HG03135 (cell line): ENCODE results near the gene FOS.
"Not testable (repeated sequence)": the region's sequence is repeated elsewhere in the genome, so short reads cannot be mapped to it uniquely, and the experiment has no call there.

ENCODE experiments used
- ATAC-seq: cut with Tn5 transposase; IDR thresholded peaks from one replicate; pipeline ENCODE4 v1.9.1; 2021; ENCODE audit warnings: mild to moderate bottlenecking, moderate library complexity; ENCODE audit not compliant: unreplicated experiment

The FOS gene

DNA sequence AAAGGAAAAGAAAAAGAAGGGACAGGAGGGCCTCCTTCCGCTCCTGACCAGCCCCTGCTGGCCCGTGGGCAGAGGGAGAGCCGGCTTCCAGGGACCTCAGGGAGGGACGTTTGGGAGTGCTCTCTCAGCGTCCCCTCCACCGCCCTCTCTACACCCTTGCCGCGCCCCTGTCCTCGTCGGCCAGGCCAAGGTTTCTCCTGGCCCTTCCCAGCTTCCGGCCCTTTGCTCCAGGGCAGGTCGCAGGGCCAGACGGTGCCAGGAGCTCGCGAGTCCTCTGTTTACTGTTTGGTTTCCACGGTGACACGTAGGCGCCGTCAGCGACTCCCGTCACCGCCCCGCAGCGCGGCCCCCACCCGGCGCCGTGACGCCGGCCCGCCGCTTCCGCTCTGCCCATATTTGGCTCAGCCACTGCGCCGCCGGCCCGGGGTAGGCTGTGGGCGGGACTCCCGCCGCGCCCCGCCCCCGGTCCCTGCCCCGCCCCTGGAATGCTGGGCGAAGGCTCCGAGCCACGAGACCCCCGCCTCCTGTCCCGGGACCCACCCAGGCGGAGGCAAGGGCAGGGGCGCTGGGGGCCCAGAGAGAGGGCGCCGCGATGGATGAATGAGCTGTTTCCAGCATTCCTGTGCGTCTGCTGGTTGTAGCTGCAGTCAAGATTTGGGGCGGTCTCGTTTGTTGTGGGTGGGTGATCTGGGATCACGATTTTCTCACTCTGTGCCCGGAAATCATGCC, 15.5 kb downstream of the FOS start:
- ATAC-seq, result peak; percentile 95

- ATAC-seq, result no peak
Measured at GRCh38 chr14:75294649-75295033, 16.0 kb downstream of the FOS start.

GRCh38 chr14:75295061-75295461, 16.4 kb downstream of the FOS start:
- ATAC-seq, result no peak

DNA sequence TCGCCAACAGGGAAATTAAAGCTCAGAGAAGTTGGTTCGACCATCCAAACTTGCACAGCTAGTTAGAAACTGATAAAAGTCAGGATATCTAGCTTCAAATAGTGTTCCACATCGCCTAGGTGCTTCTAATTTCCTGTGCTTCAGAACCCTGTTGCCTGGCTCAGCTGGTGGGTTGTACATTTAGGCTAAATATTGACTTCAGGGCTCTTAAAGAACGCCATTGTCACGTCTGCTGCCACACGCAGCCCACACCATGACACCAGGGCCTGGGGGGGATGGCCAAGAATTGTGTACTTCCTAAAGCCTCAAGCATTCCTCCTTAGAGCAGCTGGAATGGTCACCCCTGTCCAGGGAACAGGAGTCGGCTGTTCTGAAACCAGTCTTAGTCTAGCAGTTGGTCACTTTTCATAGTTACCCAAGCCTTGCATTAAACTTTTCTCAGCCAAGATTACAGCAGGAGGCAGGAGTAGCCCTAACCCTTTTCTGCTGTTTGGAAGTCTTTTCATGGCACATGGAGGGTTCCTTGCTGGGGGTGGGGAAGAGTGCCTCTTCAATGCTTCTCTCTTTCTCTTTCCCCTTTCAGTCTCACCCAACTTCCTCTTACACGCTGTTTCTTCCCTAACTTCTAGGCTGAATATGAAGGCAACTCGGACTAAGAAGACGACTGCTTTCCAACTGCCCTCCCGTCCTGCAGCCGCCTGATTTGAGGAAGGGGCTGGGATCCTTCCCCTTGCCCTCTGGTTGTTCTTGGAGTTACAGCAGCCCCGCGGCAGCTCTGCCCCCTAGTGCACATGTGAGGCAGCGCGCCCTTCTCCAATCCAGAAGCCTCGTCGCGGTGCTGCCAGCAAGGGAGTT, 17.1 kb downstream of the FOS start:
- no peak for ATAC-seq

DNA sequence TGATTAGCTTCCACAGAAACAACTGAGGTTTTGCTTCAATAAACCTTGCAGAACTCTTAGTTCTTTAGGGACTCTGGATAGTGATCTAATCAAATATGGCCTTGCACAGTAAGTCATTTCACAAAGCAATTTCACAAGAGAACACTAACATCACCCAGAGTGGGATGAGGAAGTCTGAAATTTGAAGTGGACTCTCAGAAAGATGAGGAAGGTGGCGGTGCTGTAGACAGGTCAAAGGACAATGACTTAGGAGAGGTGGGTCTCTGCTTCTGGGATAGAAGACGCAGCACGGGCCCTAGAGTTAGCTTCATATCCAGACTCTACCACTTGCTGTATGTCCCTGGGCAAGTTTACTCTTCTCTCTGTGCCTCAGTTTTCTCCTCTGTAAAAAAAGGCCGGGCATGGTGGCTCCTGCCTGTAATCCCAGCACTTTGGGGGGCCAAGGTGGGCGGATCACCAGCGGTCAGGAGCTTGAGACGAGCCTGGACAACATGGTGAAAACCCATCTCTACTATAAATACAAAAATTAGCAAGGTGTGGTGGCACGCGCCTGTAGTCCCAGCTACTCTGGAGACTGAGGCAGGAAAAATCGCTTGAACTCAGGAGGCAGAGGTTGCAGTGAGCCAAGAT, 18.9 kb downstream of the FOS start:
- no peak for ATAC-seq

- no peak for ATAC-seq
Measured at GRCh38 chr14:75298187-75298965, 19.7 kb downstream of the FOS start.

DNA sequence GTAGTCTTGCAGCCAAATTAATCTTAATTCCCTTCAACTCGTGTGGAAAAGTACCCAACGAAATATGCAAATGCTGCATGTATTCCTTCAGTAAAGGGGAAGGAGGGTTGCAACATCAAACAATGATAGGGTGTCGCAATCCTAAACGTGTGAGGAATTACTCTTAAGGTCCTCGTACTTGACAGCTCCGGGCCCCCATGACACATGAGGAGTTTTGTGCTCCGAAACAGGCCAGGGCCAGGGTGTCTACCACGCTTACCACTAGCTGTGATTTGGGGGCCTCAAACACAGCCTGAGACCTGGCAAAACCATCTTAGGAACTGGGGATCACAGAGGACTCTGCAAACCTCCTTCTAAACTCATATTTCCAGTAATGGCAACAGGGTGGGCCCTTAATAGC, 20.4 kb downstream of the FOS start:
- no peak for ATAC-seq

DNA sequence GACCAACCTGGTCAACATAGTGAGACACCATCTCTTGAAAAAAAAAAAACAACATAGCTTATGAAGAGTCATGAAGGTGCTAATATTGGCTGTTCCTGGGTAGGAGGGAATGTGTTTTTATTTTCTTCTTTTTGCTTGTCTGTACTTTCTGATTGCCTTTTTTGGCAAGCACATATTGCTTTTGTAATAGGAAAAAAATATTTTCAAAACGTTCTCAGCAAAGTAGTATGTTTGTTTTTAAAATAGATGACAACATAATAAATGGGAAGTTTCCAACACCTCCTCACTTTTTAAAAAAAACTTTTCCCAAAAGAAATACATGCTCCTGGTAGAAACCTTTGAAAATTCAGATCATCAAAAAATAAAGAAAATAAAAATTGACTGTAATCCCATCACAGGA, 20.9 kb downstream of the FOS start:
- ATAC-seq, result no peak

GRCh38 chr14:75301666-75302325, 23.2 kb downstream of the FOS start:
- ATAC-seq, result no peak

- no peak for ATAC-seq
Measured at GRCh38 chr14:75303381-75303789, 24.8 kb downstream of the FOS start.

DNA sequence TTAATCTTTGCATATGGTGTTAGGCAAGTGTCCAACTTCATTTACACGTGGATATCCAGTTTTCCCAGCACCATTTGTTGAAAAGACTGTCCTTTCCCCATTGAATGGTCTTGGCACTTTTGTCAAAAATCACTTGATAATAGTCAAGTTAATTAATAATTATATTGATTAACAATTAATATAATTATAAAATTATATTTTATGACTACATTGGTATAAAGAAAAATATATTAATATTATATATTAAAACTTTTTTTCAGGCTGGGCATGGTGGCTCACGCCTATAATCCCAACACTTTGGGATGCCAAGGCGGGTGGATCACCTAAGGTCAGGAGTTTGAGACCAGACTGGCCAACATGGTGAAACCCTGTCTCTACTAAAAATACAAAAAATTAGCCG, 27.8 kb downstream of the FOS start:
- not testable (repeated sequence) for ATAC-seq

DNA sequence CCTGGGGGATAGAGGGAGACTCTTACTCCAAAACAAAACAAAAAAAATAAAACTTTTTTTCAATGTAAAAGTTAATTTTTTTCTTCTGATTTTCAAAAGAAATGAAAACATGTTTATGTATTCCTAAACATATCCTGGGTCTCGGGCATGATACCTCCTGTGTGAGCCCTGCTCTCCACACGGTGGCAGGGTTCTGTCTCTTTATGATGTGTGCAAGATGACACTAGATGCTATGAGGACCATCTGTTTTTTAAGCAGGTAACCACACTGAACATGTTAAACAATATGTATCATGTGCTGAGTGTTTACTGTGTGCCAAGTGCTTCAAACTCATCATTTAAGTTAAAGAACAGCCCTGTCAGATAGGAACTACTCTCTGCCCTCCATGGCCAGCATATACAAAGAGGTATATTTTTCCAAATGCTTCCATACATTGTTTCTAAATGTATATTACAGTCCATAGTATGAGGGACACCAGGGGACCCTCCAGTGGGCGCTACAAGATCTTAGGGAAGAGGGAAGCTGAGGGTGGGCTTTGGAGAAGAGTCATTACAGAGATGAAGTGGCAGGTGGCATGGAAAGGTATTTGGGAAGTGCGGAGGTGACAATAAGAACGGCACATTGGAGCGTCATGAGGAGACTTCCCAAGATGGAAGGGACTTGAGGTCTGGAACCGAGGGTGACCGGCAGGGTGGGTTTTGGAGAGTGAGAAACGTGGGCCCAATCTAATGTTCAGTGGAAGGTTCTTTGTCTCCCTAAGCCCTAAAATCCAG, 28.5 kb downstream of the FOS start:
- no peak for ATAC-seq

DNA sequence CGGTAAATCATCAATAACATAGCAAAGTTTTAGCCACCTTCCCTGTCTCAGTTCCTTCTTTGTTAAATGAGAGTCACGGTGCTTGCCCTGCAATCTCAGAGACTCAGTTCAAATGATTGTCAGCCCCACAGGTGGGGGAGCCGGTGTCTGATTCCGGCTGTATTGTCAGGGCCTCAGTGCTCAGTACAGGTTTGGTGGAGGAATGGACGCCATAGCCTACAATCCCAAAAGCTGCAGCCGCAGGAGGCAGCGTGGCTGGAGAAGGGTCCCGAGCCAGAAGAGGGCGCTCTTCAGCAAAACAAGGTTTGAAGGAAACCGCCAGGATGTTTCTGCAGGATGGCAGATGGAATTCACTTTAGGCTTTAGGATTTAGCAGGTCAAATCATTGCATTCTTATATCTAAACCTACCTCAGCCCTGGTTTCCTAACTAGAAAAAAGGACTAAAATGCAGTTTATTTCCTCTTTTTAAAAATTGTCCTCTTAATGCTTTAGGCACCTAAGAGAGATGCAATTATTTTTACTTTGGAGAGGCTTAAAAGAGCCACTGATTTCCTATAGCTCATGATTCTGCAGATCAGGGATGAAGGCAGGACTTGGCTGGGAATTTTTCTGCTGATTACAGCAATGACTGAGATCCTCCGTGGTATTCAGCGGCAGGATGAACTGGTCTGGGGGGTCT, 29.2 kb downstream of the FOS start:
- no peak for ATAC-seq

DNA sequence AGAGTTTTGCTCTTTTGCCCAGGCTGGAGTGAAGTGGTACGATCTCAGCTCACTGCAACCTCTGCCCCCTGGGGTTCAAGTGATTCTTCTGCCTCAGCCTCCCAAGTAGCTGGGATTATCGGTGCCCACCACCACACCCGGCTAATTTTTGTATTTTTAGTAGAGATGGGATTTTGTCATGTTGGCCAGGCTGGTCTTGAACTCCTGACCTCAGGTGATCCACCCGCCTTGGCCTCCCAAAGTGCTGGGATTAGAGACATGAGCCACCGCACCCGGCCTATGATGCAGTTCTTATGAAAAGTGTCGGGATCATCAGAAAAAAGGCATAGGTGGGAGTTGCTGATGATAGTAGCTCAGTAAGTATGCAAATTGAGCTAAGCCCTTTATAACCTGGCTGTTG, 30.4 kb downstream of the FOS start:
- not testable (repeated sequence) for ATAC-seq

GRCh38 chr14:75309561-75309960, 30.9 kb downstream of the FOS start:
- not testable (repeated sequence) for ATAC-seq

DNA sequence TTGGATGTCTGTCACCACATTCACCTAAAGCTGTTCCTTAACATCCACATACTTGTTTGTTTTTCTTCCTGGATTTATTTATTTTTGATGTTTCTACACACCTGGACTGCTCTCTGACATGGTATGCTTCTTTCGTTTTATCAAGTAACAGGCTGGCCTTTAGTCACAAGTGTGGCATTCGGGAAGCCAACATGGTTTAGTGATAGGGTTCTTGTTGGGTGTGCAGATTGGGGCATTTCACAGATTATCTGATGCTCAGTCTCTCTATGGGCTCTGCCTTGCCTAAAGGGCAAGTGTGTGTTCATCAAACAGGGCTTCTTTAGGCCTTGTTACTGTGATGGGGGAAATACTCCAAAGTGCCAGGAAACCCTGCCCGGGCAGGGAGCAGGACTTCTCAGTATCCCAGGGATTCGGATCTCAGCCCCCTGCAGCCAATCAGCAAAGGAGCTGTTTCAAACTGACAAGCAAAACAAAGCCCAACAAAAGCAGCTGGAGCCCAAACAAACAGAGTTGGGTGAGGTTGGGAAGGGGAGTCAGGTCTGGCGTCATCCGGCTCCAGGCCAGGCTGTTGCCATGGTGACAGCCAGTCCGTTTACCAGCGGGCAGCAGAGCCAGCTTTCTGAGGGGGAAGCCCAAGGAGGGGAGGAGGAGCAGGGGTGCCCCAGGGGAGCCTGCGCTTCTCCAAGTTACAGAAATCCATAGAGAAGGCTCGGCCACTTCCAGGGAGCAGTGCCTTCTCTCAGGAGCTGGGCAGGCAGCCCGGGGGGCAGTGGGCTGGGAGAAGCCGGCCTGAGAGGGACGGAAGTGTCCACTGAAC, 31.9 kb downstream of the FOS start:
- no peak for ATAC-seq

- no peak for ATAC-seq
Measured at GRCh38 chr14:75311356-75311755, 32.7 kb downstream of the FOS start.

- no peak for ATAC-seq
Measured at GRCh38 chr14:75312341-75312740, 33.7 kb downstream of the FOS start.
